Omental fat pad (tissue), 4 donors: ENCODE measurements around the gene SCN3B. TPM values are rescaled to one million over a fixed set of nuclear protein-coding genes. Genes with fewer than 3 reads are reported as not detected.

Experiments
- ATAC-seq: fragments of 150-250 bp; one replicate; pipeline ENCODE4 v1.9.1; 2016; ENCODE audit warnings: mild to moderate bottlenecking, moderate library complexity; ENCODE audit not compliant: low FRiP score
- DNase-seq: peaks from one replicate; pipeline ENCODE4 v3.0.0-alpha.2; 2019; ENCODE audit warnings: low spot score
- total RNA-seq, 4 donors: library from RNA; depleted of rRNA; stranded (reverse); fragments of >200 nt; gene quantifications; one replicate each; pipeline ENCODE4 v1.1.0, GENCODE V29; 2016
- TF ChIP-seq, protein P1 (sequence below), 3 donors: fragments of 450-650 bp; IDR thresholded peaks; one replicate each; pipeline ENCODE4 v1.5.1; 2016 to 2017; ENCODE audit warnings: antibody characterized with exemption in 3 of 3, mild to moderate bottlenecking in 3 of 3, moderate library complexity in 2 of 3

The SCN3B gene
- total RNA-seq, 4 donors from 2014 or later = 1.5 to 2.6 (median 1.8) TPM

GRCh38 chr11:123581651-123582399 is 72.6 kb downstream of the SCN3B start:
- ATAC-seq = no peak
- DNase-seq = no peak
- TF ChIP-seq, protein P1, sequence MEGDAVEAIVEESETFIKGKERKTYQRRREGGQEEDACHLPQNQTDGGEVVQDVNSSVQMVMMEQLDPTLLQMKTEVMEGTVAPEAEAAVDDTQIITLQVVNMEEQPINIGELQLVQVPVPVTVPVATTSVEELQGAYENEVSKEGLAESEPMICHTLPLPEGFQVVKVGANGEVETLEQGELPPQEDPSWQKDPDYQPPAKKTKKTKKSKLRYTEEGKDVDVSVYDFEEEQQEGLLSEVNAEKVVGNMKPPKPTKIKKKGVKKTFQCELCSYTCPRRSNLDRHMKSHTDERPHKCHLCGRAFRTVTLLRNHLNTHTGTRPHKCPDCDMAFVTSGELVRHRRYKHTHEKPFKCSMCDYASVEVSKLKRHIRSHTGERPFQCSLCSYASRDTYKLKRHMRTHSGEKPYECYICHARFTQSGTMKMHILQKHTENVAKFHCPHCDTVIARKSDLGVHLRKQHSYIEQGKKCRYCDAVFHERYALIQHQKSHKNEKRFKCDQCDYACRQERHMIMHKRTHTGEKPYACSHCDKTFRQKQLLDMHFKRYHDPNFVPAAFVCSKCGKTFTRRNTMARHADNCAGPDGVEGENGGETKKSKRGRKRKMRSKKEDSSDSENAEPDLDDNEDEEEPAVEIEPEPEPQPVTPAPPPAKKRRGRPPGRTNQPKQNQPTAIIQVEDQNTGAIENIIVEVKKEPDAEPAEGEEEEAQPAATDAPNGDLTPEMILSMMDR (IDR thresholded peaks at IDR 0.05) = no peak

DNA sequence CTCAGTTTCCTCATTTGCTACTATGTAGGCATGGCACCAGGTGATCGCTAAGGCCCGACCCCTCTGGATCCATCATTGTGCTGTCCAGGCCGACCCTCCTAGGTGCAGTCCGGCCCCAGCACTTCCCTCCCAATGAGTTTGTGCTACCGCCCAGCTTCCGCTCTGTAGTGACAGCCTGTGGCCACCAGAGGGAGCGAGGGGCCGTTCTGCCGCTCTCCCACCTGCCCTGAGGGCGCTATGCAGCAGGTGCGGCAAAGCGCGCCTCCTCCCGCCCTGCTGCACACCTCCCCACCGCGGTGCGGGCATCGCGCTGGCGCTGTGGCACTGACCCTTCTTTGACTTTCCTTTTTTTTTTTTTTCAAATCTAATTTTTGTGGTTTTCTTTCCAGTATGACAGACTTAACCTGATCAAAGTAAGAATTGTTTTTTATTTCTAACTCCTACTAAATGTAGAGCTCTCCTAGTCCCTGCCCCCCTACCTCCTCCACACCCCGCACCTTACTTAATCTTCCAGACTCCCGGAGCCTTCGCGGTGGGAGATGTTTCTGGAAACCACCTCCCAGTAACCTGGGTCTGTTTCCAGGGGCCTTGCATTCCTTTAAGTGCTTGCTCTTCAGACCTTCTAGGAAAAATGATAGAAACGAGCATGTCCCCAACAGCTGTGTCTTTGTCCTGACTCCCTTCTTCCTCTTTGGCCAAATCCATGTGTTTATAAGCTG is 73.7 kb downstream of the SCN3B start:
- ATAC-seq = peak; percentile 67
- DNase-seq = peak; percentile 32
- TF ChIP-seq, protein P1 (IDR thresholded peaks at IDR 0.05) = peak in 2 of 3 donors; percentile 4 to 77

DNA sequence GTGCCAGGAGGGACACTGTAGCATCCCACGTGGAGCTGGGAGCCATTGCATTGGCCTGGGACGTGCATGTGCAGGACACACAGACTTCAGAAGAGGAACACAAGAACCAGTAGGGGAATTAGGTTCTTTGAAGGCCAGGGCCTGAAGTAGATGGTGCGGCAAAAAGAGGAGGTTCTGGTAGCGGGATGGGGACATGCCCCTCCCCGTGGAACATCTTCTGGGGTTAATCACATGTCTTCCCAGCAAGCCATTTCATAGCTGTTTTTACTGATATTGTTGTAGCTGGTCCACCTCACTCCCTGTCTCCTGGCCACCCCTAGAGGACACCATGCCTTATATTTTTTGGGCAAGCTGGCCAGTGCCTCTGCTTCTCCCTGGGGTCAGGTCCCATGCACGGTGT is 74.3 kb downstream of the SCN3B start:
- TF ChIP-seq, protein P1 (IDR thresholded peaks at IDR 0.05) = no peak
- no peak for ATAC-seq

DNA sequence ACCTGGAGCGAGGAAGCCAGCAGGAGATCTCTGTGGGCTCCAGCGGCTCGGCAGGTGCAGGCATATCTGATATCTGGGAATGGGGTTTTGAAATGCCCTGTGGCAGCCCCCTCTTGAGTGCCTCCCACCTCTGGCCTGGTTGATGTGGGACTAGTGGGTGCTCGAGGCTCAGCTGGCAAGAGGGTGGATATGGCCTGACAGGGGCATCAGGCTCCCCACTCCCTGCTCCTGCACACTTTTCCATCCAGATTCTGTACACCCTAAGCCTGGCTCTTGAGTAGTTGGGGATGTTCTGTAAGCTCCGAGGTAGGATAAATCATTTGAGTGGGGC is 75.0 kb downstream of the SCN3B start:
- ATAC-seq = no peak
- no peak for DNase-seq
- TF ChIP-seq, protein P1 (IDR thresholded peaks at IDR 0.05) = no peak

More for the DNA sequence above, 74.3 kb downstream of the SCN3B start:
- no peak for DNase-seq

Other genes with a start within 250 kb of the SCN3B start
- 1 to 10 TPM; 2.1 to 8.5 (median 7.0) TPM for gene GRAMD1B, start 224.4 kb downstream of the SCN3B start, total RNA-seq
- gene ZNF202, start 87.0 kb upstream of the SCN3B start, total RNA-seq = 10 to 100 TPM in 1 of 4 donors, 1 to 10 TPM in 3; 4.1 to 12.6 (median 7.9) TPM
- gene OR6X1, start 99.9 kb upstream of the SCN3B start, total RNA-seq = not detected
- not detected for gene OR6M1, start 151.7 kb upstream of the SCN3B start, total RNA-seq
- not detected for gene TMEM225, start 231.0 kb upstream of the SCN3B start, total RNA-seq
- not detected for gene OR8D4, start 247.5 kb upstream of the SCN3B start, total RNA-seq